ENCODE measurements around the gene FAM111A. TPM values are rescaled to one million over a fixed set of nuclear protein-coding genes. Genes with fewer than 3 reads are reported as not detected.
A peak's percentile ranks its signal among the peaks of the same experiment; 100 is the strongest.
"Not testable (repeated sequence)": the region's sequence is repeated elsewhere in the genome, so short reads cannot be mapped to it uniquely, and the experiment has no call there.

Gene FAM111A
- total and polyA plus RNA-seq, 10 of the 15 experiments (the other 5 are each of a cell fraction or from before 2014, with no cell fraction given) = 26.6 to 95.0 (median 67.5) TPM

DNA sequence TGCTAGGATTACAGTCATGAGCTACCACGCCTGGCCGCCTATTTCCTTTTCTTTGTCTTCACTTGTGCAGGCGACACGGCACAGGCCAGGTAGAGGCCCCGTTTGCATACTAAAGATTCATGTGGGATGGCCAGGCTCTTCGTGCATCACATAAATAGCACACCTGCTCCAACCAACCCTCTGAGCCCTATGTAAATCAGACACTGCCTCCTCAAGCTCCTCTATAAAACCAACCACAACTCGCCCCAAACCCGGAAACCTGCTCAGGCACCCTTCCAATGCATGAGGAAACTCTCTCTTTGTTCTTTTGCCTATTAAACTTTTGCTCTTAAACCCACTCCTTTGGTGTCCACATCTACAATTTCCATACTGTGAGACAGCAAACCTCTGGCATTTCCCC is 44.7 kb upstream of the FAM111A start:
- SMC1A ChIA-PET (ENCODE audit: uncharacterized antibody, unreplicated experiment) = interaction anchor here (0.8 to 2.9 kb wide), 7 partner anchors 10 to 60 kb away, joined by 3 to 18 read pairs (median 7); partner anchors contain the start of genes FAM111A and FAM111B
- H3K27me3 ChIP-seq (replicated peaks in 1 of 2; ENCODE audit: control insufficient read depth in 2 of 2, insufficient read depth in 2 of 2, low read length in 1 of 2); H3K9ac ChIP-seq (ENCODE audit: control insufficient read depth, insufficient read depth, low read length); FAIRE-seq; H2AFZ ChIP-seq (ENCODE audit: control insufficient read depth, low read depth, low read length); H3K79me2 ChIP-seq (ENCODE audit: control insufficient read depth, insufficient read depth, low read length); DNase-seq (ENCODE audit: low read depth, low spot score); H4K20me1 ChIP-seq (ENCODE audit: control insufficient read depth, insufficient read depth); H3K36me3 ChIP-seq (ENCODE audit: control insufficient read depth in 2 of 2, insufficient read depth in 2 of 2, low read length in 1 of 2); BruUV-seq (replicated peaks); in situ Hi-C loops (cut with MboI); H3K9me3 ChIP-seq (replicated peaks; ENCODE audit: control insufficient read depth, insufficient read depth, low read length): not testable (repeated sequence)
- RAD21 ChIA-PET (ENCODE audit: unreplicated experiment) = interaction anchor here (0.9 to 2.5 kb wide), 6 partner anchors 10 to 61 kb away, joined by 3 to 14 read pairs (median 4); no protein-coding TSS in a partner anchor
- peak; percentile 22 for ATAC-seq
- intact Hi-C loops (cut with micrococcal nuclease; ENCODE audit: unreplicated experiment) = loop anchor here (1.0 to 2.0 kb wide), 2 partner anchors 38 to 39 kb away; no protein-coding TSS in a partner anchor
- TF ChIP-seq SMAD5 (IDR thresholded peaks at IDR 0.05; ENCODE audit: low read depth) = peak; percentile 52; the same call in 1 of the 2 replicates
- TF ChIP-seq, protein P1, sequence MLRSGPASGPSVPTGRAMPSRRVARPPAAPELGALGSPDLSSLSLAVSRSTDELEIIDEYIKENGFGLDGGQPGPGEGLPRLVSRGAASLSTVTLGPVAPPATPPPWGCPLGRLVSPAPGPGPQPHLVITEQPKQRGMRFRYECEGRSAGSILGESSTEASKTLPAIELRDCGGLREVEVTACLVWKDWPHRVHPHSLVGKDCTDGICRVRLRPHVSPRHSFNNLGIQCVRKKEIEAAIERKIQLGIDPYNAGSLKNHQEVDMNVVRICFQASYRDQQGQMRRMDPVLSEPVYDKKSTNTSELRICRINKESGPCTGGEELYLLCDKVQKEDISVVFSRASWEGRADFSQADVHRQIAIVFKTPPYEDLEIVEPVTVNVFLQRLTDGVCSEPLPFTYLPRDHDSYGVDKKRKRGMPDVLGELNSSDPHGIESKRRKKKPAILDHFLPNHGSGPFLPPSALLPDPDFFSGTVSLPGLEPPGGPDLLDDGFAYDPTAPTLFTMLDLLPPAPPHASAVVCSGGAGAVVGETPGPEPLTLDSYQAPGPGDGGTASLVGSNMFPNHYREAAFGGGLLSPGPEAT (IDR thresholded peaks at IDR 0.05; ENCODE audit: low read depth) = 0 out of 2 replicates have a peak, but pooled peaks have one; percentile 5
- peak; percentile 36; the same call in 1 of the 2 replicates for TF ChIP-seq RUNX3 (IDR thresholded peaks at IDR 0.05; ENCODE audit: low read length)
- peak; percentile 70; the same call in 1 of the 2 replicates for TF ChIP-seq POLR2AphosphoS5 (IDR thresholded peaks at IDR 0.05; ENCODE audit: low read length)
- TF ChIP-seq POU2F2 (IDR thresholded peaks at IDR 0.05; ENCODE audit: borderline replicate concordance, low read depth, low read length) = peak; percentile 19; the same call in 1 of the 3 replicates
- TF ChIP-seq TAF1 (IDR thresholded peaks at IDR 0.05; ENCODE audit: borderline replicate concordance, low read depth, low read length) = 0 out of 2 replicates have a peak, but pooled peaks have one; percentile 32
- CTCF ChIA-PET = interaction anchor here (1.0 to 4.0 kb wide), 13 partner anchors 8 to 493 kb away, joined by 3 to 41 read pairs (median 7); partner anchors contain the start of genes FAM111A and FAM111B
- Histone ChIP-seq H3K27ac (ENCODE audit: control insufficient read depth, insufficient read depth) (peak overlapping the region; percentile 53), H3K4me3 (0 out of 2 replicates have a peak overlapping the region, but pooled peaks have one; percentile 3), H3K4me2 (ENCODE audit: control insufficient read depth, insufficient read depth) (peak overlapping the region; percentile 66), H3K4me1 (ENCODE audit: control insufficient read depth, insufficient read depth, low read length) (peaks cover 24% of the 10 kb centered on the region)
- 2% methylated on average over 8 of the region's 8 CpGs for WGBS (ENCODE audit: insufficient coverage, insufficient replicate concordance, low lambda C conversion rate, missing lambda C conversion rate)
- POLR2A ChIA-PET = interaction anchor here (1.1 to 1.4 kb wide), 2 partner anchors 10 to 46 kb away, joined by 4 to 11 read pairs; partner anchors contain the start of gene FAM111B

Data from GM12878 (cell line).